Spleen (tissue), 7 donors: ENCODE measurements around the gene RAB28.

Source experiments
- CTCF ChIP-seq, 11 experiments: fragments of 200-600 bp in 7 of 11; fragments of 450-650 bp in 4 of 11; sonication (generic) in 4 of 11; IDR thresholded peaks in 8 of 11; conservative IDR thresholded peaks in 3 of 11; 1 replicate in 7 of 11; 2 replicates in 4 of 11; pipeline versions ENCODE4 v1.4.0 to v1.8.0; 2016 to 2021; ENCODE audit warnings: antibody characterized with exemption in 11 of 11, inconsistent platforms in 4 of 11, mild to moderate bottlenecking in 1 of 11
- POLR2A ChIP-seq, 3 donors: fragments of 450-650 bp; IDR thresholded peaks; one replicate each; pipeline ENCODE4 v1.5.1; 2017; ENCODE audit warnings: antibody characterized with exemption in 3 of 3, mild to moderate bottlenecking in 1 of 3
- donor health status: DM: no; HTN: no; CAD: no; lungs with moderate emphysema.
- donor health status: DM: no; HTN: no; CAD: no.
- donor health status: DM: no; HTN: no; CAD: no.

- no peak for TF ChIP-seq CTCF (IDR thresholded peaks at IDR 0.05 in 8 of 11, conservative IDR thresholded peaks at IDR 0.05 in 3 of 11)
- TF ChIP-seq POLR2A (IDR thresholded peaks at IDR 0.05) = no peak
These were observed 12.7 kb downstream of the RAB28 start for GRCh38 chr4:13471400-13471799.
